ENCODE measurements around the gene TPO.

Gene TPO

DNA sequence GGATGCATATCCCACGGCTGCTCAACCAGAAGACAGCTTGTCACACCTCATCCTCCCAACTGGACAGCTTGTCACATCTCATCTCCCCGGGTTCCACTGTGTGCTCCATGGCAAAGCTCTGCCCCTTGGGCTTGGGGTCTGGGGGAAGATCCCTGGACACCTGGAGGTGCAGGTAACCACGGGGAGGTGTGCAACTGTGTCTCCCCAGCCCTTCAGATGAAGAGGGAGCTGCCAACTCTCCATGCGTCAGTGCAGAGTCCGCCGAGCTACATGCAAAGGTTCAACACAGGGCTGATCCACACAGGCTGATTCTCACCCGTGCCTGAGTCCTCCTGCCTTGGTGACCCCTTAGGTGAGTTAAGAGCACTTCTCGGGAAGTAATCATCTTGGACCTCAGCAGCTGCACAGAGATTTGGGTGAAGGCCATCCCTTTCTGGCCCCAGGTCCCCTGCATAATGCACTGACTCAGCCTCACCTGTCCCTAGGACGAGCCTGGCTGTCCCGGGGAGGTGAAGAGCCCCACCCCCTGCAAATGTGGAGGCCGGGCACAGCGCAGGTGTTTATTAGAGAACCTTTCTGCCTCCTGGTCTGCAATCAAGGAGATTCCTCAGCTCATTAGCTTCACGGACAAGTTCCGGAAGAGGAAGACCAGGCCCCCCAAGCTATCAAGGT is 173.1 kb downstream of the TPO start:
- no peak for DNase-seq (ENCODE audit: low read depth)

DNA sequence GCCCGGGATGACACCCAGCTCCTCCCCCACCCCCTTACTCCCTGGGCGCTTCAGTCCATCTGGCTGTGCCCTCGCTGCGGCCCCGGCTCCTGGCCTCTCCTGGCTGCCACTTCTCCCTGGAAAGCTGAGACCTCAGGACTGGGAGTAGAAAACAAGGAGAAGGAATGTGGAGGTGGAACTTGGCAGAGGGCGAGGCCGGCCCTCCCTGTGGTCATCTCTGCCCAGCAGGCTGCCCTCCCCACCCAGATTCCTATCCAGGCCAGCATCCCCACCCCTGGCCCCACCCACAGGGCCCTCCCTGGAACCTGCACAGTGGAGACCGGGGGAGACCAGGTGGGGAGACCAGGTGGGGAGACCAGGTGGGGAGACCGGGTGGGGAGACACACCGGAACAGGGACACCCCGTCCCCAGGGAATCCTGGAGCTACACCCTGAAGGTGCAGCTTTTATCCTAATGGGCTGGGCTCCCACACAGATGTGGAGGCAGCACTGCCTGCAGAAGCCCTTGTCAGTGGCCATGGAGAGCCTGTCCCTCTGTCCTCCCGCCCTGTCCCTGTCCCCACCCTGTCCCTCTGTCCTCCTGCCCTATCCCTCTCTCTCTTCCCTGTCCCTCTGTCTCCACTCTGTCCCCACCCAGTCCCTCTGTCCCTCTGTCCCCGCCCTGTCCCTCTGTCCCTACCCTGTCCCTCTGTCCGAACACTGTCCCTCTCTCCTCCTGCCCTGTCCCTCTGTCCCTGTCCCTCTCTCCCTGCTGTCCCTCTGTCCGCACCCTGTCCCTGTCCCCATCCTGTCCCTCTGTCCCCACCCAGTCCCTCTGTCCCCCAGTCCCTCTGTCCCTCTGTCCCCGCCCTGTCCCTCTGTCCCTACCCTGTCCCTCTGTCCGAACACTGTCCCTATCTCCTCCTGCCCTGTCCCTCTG is 173.9 kb downstream of the TPO start:
- DNase-seq (ENCODE audit: low read depth), result no peak

DNA sequence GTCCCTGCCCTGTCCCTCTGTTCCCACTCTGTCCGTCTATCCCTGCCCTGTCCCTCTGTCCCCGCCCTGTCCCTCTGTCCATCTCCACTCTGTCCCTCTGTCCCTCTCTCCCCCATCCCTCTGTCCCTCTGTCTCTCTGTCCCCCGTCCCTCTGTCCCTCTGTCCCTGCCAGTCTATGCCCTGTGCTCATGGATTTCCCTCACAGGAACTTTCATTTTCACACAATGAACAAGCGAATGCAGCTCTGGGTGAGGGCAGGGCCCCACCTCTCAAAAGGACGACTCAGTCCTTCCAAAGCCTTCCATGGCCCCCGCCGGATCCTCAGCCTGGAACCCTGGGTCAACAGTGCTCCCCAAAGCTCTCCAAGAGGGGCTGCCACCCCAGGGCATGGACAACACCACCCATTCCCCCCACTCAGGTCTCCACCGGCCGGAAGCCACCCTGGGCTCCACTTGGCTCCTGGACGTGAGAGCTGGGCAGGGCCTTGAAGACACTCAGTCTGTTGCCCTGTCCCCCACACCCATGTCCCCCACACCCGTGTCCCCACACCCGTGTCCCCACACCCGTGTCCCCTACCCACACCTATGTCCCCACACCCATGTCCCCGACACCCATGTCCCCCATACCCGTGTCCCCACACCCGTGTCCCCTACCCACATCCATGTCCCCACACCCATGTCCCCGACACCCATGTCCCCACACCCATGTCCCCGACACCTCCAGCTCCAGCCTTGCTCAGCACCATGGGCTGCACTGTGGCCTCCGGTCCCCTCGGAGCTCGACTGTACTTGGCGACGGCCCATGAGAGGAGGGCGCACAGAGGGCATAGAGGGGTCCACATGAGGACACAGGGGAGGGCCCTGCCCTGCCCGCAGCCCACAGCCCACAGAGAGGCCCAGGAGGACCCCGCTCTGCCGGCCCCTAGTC is 175.1 kb downstream of the TPO start:
- DNase-seq (ENCODE audit: low read depth), result no peak

DNA sequence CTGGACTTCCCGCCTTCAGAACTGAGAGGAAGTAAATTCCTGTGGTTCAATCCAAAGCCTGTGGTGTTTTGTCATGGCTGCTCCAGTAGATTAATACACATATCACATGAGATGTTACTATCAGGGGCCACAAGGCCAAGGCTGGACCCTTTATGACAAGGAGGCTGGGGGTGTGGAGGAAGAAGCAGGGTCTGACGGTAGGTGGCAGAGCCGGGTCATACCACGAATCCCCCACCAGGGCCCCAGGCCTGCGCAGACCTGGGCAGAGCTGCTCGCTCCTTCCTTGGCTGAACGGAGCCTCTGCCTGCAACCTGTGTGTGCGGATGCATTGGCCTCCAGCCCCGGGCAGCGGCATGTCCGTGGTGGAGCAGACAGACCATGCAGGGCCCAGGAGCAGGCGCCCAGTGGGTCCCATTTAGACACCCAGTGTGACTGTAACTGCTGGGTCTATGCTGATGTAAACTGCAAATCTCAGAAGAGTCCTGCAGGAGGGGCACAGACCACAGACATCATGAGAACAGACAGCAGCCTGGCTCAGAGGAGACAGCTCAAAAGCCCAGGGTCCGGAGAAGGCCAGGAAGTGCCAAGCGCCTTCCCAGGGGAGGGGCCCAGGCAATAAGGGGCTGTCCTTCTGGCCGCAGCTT is 175.8 kb downstream of the TPO start:
- DNase-seq (ENCODE audit: low read depth), result no peak

DNA sequence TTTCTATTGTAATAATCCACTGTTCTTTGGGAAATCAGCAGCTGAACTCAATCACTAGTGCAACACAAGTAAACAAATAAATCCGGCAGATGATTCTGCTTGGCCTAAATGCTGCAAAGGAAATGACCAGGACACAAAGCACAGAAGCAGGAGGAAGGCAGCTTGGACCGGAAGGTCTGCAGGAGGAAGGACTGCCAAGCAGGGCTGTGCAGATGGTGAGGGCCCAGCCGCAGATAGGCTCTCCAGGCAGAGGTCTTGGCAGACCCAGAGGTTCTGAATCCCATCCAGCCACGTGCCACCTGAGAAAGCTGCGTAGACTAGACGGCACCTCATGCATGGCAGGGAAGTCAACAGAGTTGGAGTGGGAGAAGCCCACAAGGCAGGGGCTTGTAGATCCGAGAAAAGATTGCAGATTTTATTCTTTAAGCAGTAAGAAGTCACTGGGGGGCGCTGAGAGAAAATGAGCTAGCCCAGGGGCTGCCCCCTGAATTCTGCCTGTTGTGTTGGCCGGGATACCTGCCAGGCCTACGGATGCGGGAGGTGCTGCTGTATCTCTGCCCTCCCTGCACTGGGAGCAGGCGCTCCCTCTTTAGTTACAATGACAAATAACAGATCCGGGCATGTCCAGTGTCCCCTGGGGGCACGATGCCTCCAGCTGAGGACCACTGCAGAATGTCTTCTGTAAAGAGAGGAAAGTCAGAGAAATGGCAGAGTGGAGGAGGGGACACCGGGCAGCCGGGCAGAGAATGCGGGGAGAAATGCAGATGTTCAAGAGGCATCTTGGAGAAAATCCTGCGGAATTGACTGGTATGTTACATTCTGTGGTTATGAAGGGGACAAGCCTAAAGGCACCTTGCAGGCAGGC is 177.6 kb downstream of the TPO start:
- no peak for DNase-seq (ENCODE audit: low read depth)

DNA sequence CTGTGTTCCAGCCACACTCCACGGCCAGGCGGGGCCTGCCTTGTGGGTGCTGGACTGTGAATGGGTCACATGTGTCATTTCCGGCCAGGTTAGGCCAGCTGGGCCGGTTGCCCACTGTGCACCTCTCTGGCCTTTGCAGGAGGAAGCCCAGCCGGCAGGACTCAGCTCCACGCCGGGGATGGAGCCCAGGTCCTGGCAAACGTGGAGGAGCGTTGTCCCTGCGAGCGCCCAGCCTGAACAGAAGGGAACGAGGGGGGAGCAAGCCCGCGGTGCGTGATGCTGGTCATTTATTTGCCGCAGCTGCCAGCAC is 178.2 kb downstream of the TPO start:
- DNase-seq (ENCODE audit: low read depth), result no peak

Data from activated T-cell treated with anti-CD3 and anti-CD28 coated beads for 48 hours (primary cell).